GM21723 (cell line): ENCODE measurements around the gene SPTAN1.
A peak's percentile ranks its signal among the peaks of the same experiment; 100 is the strongest.
"Not testable (repeated sequence)": the region's sequence is repeated elsewhere in the genome, so short reads cannot be mapped to it uniquely, and the experiment has no call there.

ENCODE experiments used
- ATAC-seq: cut with Tn5 transposase; IDR thresholded peaks from one replicate; pipeline ENCODE4 v1.9.1; 2021; ENCODE audit warnings: mild to moderate bottlenecking, moderate library complexity; ENCODE audit not compliant: unreplicated experiment

SPTAN1 gene

DNA sequence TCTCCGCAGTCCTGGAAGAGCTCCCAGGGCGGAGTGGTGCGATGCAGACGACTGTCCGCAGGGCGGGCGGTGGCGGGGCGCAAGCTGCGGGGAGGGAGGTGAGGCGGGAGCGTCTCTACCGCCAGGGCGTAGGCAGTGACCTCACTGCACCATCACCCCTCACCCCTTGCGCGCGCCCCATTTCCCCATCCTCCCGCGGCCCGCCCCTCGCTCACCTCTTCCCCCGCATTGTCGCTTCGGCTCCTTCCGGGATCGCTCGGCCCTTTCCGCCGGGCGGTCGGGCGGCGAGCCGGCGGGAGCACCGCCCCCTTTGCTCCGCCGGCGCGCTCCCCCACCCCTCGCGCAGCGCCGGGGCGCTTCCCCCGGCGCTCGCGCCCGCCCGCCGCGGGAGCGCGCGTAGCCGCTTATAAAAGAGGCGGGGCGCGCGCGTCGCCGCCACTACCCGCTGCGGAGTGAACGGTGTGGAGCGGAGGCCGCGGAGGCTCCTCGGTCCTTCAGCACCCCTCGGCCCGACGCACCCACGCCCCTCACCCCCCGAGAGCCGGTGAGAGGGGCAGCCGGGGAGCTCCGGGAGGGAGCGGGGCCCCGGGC is at the start of gene SPTAN1:
SPTAN1 (plus strand) TSS at position 435 of the 591 bp plus-strand sequence. CDS start 14,154 bp downstream, outside the sequence.
- peak; percentile 70 for ATAC-seq

DNA sequence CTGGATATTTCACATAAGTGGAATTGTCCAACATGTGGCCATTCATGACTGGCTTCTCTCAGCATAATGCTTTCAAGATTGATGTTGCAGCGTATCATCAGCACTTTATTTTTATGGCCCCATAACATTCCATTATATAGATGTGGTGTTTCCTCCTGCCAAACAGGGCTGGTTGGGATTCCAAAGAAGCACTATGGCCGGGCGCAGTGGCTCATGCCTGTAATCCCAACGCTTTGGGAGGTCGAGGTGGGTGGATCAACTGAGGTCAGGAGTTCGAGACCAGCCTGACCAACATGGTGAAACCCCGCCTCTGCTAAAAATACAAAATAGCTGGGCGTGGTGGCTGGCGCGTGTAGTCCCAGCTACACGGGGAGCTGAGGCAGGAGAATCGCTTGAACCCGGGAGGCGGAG is 49.0 kb upstream of the SPTAN1 start:
- ATAC-seq: not testable (repeated sequence)

DNA sequence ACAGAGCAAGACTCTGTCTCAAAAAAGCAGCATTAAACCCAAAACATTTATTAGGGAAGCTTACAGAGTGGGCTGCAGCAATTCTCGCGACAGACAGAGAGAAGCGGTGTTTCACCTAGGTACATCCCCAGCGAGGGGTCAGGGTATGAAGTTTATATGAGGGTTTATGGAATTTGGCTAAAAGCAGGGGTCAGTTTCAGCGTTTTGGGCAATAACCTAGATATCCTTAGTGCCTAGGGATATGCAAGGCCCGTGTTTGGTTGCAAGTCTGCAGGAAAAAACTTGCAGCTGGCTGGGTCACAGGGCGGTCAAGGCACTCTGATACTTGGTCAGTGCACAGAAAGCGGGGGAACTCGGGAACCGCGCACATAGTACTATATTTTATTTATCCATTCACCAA is 48.5 kb upstream of the SPTAN1 start:
- no peak for ATAC-seq

GRCh38 chr9:128504485-128505413 is 47.6 kb upstream of the SPTAN1 start, which contains the start of gene GLE1:
GLE1 (plus strand) TSS chr9:128504719; CDS start chr9:128504806, 87 bp downstream.
- peak; percentile 86 for ATAC-seq

DNA sequence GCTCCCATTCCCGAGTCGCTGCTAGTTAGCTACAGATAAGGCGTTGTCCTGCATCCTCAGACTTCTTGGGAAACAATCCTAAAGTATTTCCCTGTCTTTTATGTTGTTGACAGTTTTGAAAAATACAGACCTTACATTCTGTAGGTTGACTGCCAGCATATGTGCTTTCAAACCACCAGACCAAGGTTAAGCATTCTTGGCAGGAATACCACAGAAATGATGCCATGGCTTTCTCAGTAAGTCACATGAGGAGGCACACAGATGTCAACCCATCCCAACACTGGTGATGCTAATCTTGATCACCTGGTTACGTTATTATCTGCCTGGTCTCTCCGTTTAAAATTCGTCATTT is 47.0 kb upstream of the SPTAN1 start:
- no peak for ATAC-seq

GRCh38 chr9:128505906-128506305 is 46.5 kb upstream of the SPTAN1 start:
- not testable (repeated sequence) for ATAC-seq

DNA sequence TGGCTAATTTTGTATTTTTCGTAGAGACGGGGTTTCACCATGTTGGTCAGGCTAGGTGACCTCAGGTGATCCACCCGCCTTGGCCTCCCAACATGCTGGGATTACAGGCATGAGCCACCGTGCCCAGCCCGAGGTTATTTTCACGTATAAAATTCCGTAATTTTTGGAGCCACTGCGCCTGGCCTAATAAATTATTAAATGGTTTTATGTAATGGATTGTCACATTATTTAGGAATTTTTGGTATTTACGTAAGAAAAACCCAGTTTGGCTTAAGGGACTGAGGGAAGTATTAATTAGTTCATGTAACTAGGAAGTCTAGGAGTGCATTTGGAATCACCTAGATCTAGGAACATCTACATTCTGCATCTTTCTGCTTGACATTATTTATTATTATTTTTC is 39.6 kb upstream of the SPTAN1 start:
- no peak for ATAC-seq

DNA sequence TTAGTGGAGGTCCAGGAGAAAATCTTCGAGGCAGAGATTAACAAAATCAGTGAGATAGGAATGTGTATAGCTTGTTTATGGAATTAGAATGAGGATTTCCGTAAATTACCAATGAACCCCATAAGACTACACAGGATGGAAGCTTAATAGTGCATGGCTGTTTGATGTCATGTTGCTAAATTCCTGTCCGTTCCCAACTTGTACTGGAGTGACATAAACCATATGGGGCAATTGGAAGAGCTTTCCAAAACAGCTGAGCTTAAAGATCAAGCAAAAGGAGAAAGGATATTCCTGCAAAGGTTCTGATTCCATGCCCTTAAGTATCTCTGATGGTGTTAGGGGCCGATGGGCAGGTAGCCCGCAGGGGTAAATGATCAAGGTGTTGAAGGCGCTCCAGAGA is 30.4 kb upstream of the SPTAN1 start:
- ATAC-seq: no peak

DNA sequence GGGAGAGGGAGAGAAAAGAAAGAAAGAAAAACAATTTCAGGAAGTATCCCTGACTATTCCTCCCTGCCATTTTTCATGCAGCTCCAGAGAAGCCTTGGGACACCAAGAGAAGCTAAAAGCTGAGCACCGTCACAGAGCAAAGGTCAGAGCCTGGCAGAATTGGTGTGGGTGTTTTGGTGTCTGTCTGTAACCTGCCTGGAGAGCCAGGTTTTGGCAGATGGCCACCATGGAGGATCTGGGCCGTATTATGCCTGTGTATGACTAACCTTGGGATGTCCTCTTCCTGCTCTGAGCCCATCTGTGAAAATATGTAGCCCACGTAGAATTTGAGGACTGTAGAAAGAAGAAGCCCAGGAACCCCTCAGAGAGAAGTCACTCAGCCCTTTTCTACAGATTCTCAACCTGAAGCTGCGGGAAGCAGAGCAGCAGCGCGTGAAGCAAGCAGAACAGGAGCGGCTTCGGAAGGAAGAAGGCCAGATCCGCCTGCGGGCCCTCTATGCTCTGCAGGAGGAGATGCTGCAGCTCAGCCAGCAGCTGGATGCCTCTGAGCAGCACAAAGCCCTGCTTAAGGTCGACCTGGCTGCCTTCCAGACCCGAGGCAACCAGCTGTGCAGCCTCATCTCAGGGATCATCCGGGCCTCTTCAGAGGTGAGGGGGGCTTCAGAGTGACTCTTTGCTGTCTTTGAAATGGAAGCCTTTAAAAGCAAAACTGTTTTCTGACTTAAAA is 29.0 kb upstream of the SPTAN1 start:
- no peak for ATAC-seq

DNA sequence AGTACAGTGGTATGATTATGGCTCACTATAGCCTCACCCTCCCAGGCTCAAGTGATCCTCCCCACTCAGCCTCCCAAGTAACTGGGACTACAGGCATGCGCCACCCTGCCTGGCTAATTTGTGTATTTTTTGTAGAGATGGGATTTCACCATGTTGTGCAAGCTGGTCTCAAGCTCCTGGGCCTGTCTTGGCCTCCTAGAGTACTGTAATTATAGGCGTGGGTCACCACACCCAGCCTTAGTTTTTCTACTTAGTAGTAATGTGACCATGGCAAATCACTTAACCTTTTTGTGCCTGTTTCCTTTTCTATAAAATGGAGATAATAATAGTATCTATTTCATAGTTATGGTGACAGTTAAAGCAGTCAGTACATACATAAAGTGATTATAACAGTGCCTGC is 25.7 kb upstream of the SPTAN1 start:
- no peak for ATAC-seq

GRCh38 chr9:128528445-128529160 is 23.8 kb upstream of the SPTAN1 start:
- ATAC-seq: no peak

DNA sequence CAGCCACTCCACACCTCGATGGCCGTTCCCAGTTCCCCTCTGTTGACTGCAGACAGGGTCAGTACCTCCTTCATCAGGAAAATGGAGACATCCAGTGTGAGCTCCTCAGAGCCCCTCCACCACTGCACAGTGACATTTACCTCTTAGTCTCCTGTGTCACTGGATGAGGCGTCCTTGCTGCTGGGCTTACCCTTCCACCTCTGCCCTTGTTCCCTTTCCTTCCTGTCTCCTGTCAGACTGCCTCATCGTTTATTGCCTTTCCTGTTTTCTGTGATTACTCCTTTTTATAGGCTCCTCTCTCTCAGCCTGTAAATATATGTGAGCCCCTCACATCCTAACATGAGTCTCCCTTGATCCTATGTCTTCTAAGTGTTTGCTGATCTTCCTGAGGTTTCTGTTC is 23.2 kb upstream of the SPTAN1 start:
- no peak for ATAC-seq

- ATAC-seq: no peak
These were observed 19.8 kb upstream of the SPTAN1 start for GRCh38 chr9:128532581-128532980.

DNA sequence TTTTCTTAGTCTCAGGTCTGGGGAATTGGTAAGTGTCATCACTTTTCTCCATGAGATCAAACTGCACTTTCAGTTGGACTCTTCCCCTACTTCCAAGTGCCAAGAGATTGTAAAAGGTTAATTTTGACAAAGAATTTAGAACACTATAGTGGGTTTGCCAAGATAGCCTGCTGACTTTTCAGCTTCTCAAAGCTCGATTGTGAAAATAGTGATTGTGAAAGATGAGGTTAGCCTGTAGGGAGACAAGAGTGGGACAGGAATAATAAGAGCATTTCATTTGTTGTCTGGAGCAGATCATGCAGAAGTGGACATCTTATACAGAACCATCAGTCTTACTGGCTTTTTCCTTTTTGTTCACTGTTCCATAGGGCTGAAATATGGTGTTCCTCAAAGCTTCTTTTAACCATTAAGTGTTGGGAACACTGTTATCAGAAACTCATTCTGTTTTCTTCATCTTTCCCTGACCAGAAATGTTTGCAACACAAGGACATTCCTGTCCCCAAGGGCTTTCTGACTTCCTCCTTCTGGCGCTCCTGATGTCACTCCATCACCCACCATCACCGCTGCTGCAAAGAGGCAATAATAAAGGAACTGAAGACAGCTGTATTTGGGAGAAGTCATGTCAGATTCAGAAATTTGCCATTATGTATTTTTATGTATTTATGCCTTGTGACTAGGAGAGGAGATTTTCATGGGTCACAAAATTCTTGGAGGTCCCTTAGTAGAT is 11.6 kb upstream of the SPTAN1 start:
- ATAC-seq: no peak

DNA sequence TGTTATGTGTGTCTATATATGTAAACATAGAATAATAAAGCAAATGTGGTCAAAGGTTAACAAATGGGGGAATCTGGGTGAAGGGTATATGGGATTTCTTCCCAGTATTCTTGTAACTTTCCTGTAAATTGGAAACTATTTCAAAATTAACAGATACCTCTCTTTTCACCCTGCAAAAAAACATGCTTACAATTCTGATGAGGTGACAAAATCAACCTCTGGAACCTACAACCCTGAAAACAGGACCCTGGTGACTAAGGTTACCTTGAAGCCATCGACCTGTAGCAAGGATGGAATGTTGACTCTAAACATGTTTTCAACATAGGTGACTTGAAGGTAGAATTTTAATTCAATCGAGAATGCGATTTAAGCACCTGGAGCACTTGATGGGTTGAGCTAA is 5.9 kb upstream of the SPTAN1 start:
- no peak for ATAC-seq

- ATAC-seq: no peak
These were observed 3.5 kb upstream of the SPTAN1 start for GRCh38 chr9:128548876-128549275.

DNA sequence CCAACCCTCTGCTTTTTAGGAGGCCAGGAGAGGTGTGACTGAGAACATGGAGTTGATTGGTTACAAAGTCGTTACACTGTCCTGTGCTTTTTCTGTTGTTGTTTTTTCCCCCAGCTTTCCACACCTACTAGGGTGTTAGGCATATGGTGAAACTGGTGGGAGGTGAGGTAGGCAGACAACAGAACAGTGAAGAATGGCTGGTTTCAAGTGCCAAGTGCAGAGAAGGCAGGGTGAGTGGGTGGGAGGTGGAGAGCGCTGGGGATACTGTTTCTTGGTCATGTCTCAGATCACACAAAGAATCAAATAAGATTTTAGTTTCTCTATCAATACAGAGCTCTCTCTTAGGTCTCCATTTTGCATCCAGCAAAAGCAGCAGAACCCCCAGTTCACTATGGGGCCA is 2.2 kb upstream of the SPTAN1 start:
- ATAC-seq: no peak

- no peak for ATAC-seq
These were observed 1.4 kb upstream of the SPTAN1 start for GRCh38 chr9:128550770-128551656.

DNA sequence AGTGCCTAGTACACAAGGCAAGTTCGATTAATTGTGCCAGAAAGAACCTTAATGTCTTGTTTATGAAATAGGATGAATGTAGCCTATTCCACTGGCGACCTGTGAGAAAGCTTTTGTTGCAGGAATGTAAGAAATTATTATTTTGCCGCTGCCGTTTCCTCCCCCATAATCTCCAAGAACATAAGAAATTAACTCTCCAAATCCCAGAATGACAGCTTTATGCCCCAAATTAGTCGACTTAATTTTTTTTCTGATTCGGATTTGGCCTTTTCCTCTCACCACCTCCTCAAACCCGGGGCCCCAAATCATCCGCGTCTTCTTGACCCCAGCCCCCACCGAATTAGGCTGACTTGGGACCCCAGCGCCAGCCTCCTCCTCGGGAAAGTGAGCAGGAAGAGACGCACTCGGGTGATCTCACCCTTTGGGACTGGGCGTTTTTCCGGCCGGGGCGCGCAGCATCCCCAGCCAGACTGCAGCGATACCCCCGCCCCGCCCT is 682 bp upstream of the SPTAN1 start:
- ATAC-seq: no peak
